ENCODE data around the gene ACSL3. TPM values are rescaled to one million over a fixed set of nuclear protein-coding genes. Genes with fewer than 3 reads are reported as not detected.

ACSL3 gene
- total and polyA plus RNA-seq, 2 donors (not counting 3 experiments of a cell fraction or from before 2014, with no cell fraction given), result 58.7 to 139 TPM

- H3K27ac ChIP-seq (ENCODE audit: insufficient read depth, low read depth, low read length), result no peak overlapping the region
- FAIRE-seq (no peak), DNase-seq (ENCODE audit: low read depth, low spot score) (no peak)
- dilution Hi-C loops (cut with MboI; ENCODE audit: extremely low pct_ligation_motif_present, low sequenced_read_pairs) (no loop called here), intact Hi-C loops (cut with micrococcal nuclease) (no loop called here)
- no peaks in the 10 kb centered on the region for H3K36me3 ChIP-seq (ENCODE audit: control insufficient read depth in 2 of 2, extremely low read depth in 1 of 2, insufficient read depth in 2 of 2, low read length in 2 of 2)
- no peaks in the 10 kb centered on the region for H3K9me3 ChIP-seq (replicated peaks; ENCODE audit: control insufficient read depth, insufficient read depth, low read length)
- H3K27me3 ChIP-seq (ENCODE audit: control insufficient read depth in 2 of 2, insufficient read depth in 2 of 2, low read length in 2 of 2), result no peaks in the 10 kb centered on the region
- no peak overlapping the region for H3K4me3 ChIP-seq (replicated peaks in 1 of 3; ENCODE audit: insufficient read depth in 1 of 3, low read depth in 1 of 3, low read length in 3 of 3)
- no peaks in the 10 kb centered on the region for H3K9me1 ChIP-seq (replicated peaks; ENCODE audit: control insufficient read depth, extremely low read depth, insufficient read depth, low read length)
- BruUV-seq (replicated peaks), result no TSS peak
- H3K4me2 ChIP-seq (ENCODE audit: insufficient read depth, low read length), result peak overlapping the region; percentile 83
- H2AFZ ChIP-seq (ENCODE audit: low read depth, low read length), result no peak overlapping the region
- no peak for TF ChIP-seq MYC (IDR thresholded peaks at IDR 0.05; ENCODE audit: low read depth, low read length)
- TF ChIP-seq CTCF (IDR thresholded peaks at IDR 0.05; ENCODE audit: extremely low read depth in 1 of 2, insufficient read depth in 1 of 2, low read depth in 1 of 2, low read length in 2 of 2), result no peak
- peak; percentile 62 for TF ChIP-seq JUN (IDR thresholded peaks at IDR 0.05; ENCODE audit: borderline replicate concordance, insufficient read depth, insufficient read length, low read depth)
- TF ChIP-seq POLR2A (IDR thresholded peaks at IDR 0.05; ENCODE audit: low read depth, low read length), result no peak
- no peak for TF ChIP-seq GATA2 (IDR thresholded peaks at IDR 0.05; ENCODE audit: insufficient read depth, insufficient read length, low read depth, low read length)
- TF ChIP-seq FOS (IDR thresholded peaks at IDR 0.05; ENCODE audit: borderline replicate concordance, insufficient read depth, low read length), result peak; percentile 54
- TF ChIP-seq EZH2 (IDR thresholded peaks at IDR 0.05; ENCODE audit: borderline replicate concordance, low read depth, low read length, severe bottlenecking), result no peak
- TF ChIP-seq, protein P1, sequence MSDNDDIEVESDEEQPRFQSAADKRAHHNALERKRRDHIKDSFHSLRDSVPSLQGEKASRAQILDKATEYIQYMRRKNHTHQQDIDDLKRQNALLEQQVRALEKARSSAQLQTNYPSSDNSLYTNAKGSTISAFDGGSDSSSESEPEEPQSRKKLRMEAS (IDR thresholded peaks at IDR 0.05; ENCODE audit: insufficient read depth, insufficient read length), result no peak
- peak; percentile 45 for TF ChIP-seq POLR2AphosphoS5 (IDR thresholded peaks at IDR 0.05; ENCODE audit: insufficient read depth, low read depth, low read length)
- ChIA-PET CTCF (interaction anchor here (0.6 to 7.0 kb wide), 5 partner anchors 12 to 157 kb away, joined by 3 to 79 read pairs (median 4); no protein-coding TSS in a partner anchor), POLR2A (no interaction called here)
- H3K9ac ChIP-seq (replicated peaks; ENCODE audit: extremely low read depth, insufficient read depth, low read length), result no peak overlapping the region
- peaks cover 84% of the 10 kb centered on the region for H3K79me2 ChIP-seq (ENCODE audit: control insufficient read depth, insufficient read depth, low read length)
- H4K20me1 ChIP-seq (replicated peaks; ENCODE audit: control insufficient read depth, extremely low read depth, insufficient read depth, low read length), result peaks cover 17% of the 10 kb centered on the region
- peaks cover 38% of the 10 kb centered on the region for H3K4me1 ChIP-seq (ENCODE audit: control insufficient read depth, extremely low read depth, insufficient read depth, low read length)
Measured at GRCh38 chr2:222864296-222864695, 3.5 kb downstream of the ACSL3 start.

All from endothelial cell of umbilical vein (primary cell).